HCT116 (cell line): Measurements from ENCODE around the gene HPS1. TPM values are rescaled to one million over a fixed set of nuclear protein-coding genes. Genes with fewer than 3 reads are reported as not detected.
A peak's percentile ranks its signal among the peaks of the same experiment; 100 is the strongest.

ENCODE experiments used
- ATAC-seq: fragments of 200-7000 bp; cut with Tn5 transposase; 2 replicates; pipeline ENCODE4 v1.9.1; 2020; ENCODE audit warnings: mild to moderate bottlenecking, moderate library complexity
- BruUV-seq: library from RNA; stranded (reverse); fragments of 400-500 nt; replicated peaks from 2 replicates; lab custom pipeline; 2021; lab: Mats Ljungman, UMichigan
- CTCF ChIA-PET: fragments of 300-600 bp; sonication (Branson Sonifier 250); formaldehyde crosslinking; loops from one replicate; lab custom pipeline; 2021; ENCODE audit warnings: antibody characterized with exemption; lab: Charles Lee
- POLR2A ChIA-PET: fragments of 300-600, 350-600 bp; sonication (Branson Sonifier 250); formaldehyde crosslinking; loops from one replicate; lab custom pipeline; 2021; ENCODE audit warnings: antibody characterized with exemption; lab: Charles Lee
- RAD21 ChIA-PET, 2 experiments: fragments of 300-600 bp; sonication (Branson Sonifier 250); formaldehyde crosslinking; loops; one replicate each; lab custom pipeline; 2023; ENCODE audit warnings: low total read pairs in 2 of 2; ENCODE audit not compliant: uncharacterized antibody in 2 of 2, unreplicated experiment in 2 of 2, low non-redundant PET in 1 of 2; lab: Charles Lee
- DNase-seq: peaks from one replicate; pipeline ENCODE4 v3.0.0-alpha.2; 2010; ENCODE audit warnings: low read depth, low spot score
- H2AFZ ChIP-seq: fragments of 200-600 bp; shearing (Covaris generic), sonication (generic); 2 replicates; pipeline ENCODE4 v1.6.1; 2017; ENCODE audit warnings: low read depth, mixed run types, mixed read lengths, antibody characterized with exemption, low read length; ENCODE audit not compliant: poor library complexity, severe bottlenecking
- H3K27ac ChIP-seq: 2 replicates; pipeline ENCODE4 v1.5.1; 2012; ENCODE audit warnings: low read depth, low read length
- H3K27me3 ChIP-seq: fragments of 200-600 bp; sonication (generic); 2 replicates; pipeline ENCODE4 v1.6.1; 2016; ENCODE audit warnings: mixed run types, low read length, mixed read lengths; ENCODE audit not compliant: insufficient read depth
- H3K36me3 ChIP-seq, 2 experiments: fragments of 200-500 bp in 1 of 2; fragments of 200-600 bp in 1 of 2; sonication (Bioruptor generic) in 1 of 2; sonication (generic) in 1 of 2; 2 replicates each; pipeline versions ENCODE4 v1.5.1 to v1.6.1; 2014 to 2016; ENCODE audit warnings: low read length in 2 of 2, inconsistent platforms in 1 of 2, mixed read lengths in 1 of 2, mixed run types in 1 of 2; ENCODE audit not compliant: insufficient read depth in 2 of 2, control insufficient read depth in 1 of 2
- H3K4me1 ChIP-seq, 2 experiments: fragments of 200-600 bp in 1 of 2; sonication (generic) in 1 of 2; 2 replicates each; pipeline versions ENCODE4 v1.5.1 to v1.6.1; 2012 to 2017; ENCODE audit warnings: low read length in 2 of 2, inconsistent platforms in 1 of 2, mild to moderate bottlenecking in 1 of 2, mixed read lengths in 1 of 2, mixed run types in 1 of 2, moderate library complexity in 1 of 2; ENCODE audit not compliant: insufficient read depth in 2 of 2, control insufficient read depth in 1 of 2
- H3K4me2 ChIP-seq: fragments of 200-600 bp; sonication (generic); 2 replicates; pipeline ENCODE4 v1.6.1; 2017; ENCODE audit warnings: mixed run types, low read length, mixed read lengths
- H3K4me3 ChIP-seq, 2 experiments: fragments of 200-600 bp in 1 of 2; sonication (generic) in 1 of 2; replicated peaks in 1 of 2; 2 replicates each; pipeline ENCODE4 v1.5.1; 2011 to 2016; ENCODE audit warnings: low read length in 2 of 2, control low read depth in 1 of 2, low read depth in 1 of 2, mild to moderate bottlenecking in 1 of 2, mixed read lengths in 1 of 2, mixed run types in 1 of 2
- H3K79me2 ChIP-seq: fragments of 200-600 bp; sonication (generic); 2 replicates; pipeline ENCODE4 v1.6.1; 2017; ENCODE audit warnings: mild to moderate bottlenecking, mixed run types, low read length, moderate library complexity, mixed read lengths; ENCODE audit not compliant: insufficient read depth
- H3K9ac ChIP-seq: fragments of 200-600 bp; sonication (generic); 2 replicates; pipeline ENCODE4 v1.6.1; 2016; ENCODE audit warnings: low read length, mixed read lengths
- H3K9me2 ChIP-seq: fragments of 200-600 bp; sonication (generic), shearing (Covaris generic); 2 replicates; pipeline ENCODE4 v1.6.1; 2017; ENCODE audit warnings: mixed run types, mild to moderate bottlenecking, moderate library complexity; ENCODE audit not compliant: insufficient read depth
- H3K9me3 ChIP-seq, 2 experiments: fragments of 200-500 bp in 1 of 2; fragments of 200-600 bp in 1 of 2; sonication (Bioruptor generic) in 1 of 2; sonication (generic) in 1 of 2; 2 replicates each; pipeline ENCODE4 v1.6.1; 2014 to 2017; ENCODE audit warnings: low read length in 2 of 2, mixed read lengths in 2 of 2, inconsistent platforms in 1 of 2, low read depth in 1 of 2, mild to moderate bottlenecking in 1 of 2, mixed run types in 1 of 2, moderate library complexity in 1 of 2; ENCODE audit not compliant: control insufficient read depth in 1 of 2, insufficient read depth in 1 of 2
- H4K20me1 ChIP-seq: fragments of 200-600 bp; sonication (generic), shearing (Covaris generic); 2 replicates; pipeline ENCODE4 v1.6.1; 2017; ENCODE audit warnings: mixed run types, mild to moderate bottlenecking, moderate library complexity; ENCODE audit not compliant: insufficient read depth
- CBX3 ChIP-seq: IDR thresholded peaks from 2 replicates; pipeline ENCODE4 v1.6.1; 2012; ENCODE audit warnings: low read depth
- CEBPB ChIP-seq: IDR thresholded peaks from 2 replicates; pipeline ENCODE4 v1.6.1; 2012; ENCODE audit warnings: low read depth
- EGR1 ChIP-seq: IDR thresholded peaks from 2 replicates; pipeline ENCODE4 v1.6.1; 2012; ENCODE audit warnings: low read depth
- ELF1 ChIP-seq: IDR thresholded peaks from 2 replicates; pipeline ENCODE4 v1.6.1; 2012; ENCODE audit warnings: low read depth, borderline replicate concordance
- EZH2phosphoT487 ChIP-seq: fragments of 200-600 bp; IDR thresholded peaks from 2 replicates; pipeline ENCODE4 v1.6.1; 2018; ENCODE audit warnings: antibody characterized with exemption, borderline replicate concordance
- FOSL1 ChIP-seq: IDR thresholded peaks from 2 replicates; pipeline ENCODE4 v1.6.1; 2012; ENCODE audit warnings: low read depth
- POLR2A ChIP-seq: IDR thresholded peaks from 2 replicates; pipeline ENCODE4 v1.7.0; 2011; ENCODE audit warnings: borderline replicate concordance; ENCODE audit not compliant: insufficient read depth, insufficient read length; ENCODE audit errors: extremely low read depth
- SP1 ChIP-seq: IDR thresholded peaks from 2 replicates; pipeline ENCODE4 v1.6.1; 2012; ENCODE audit warnings: low read depth
- SRF ChIP-seq: IDR thresholded peaks from 2 replicates; pipeline ENCODE4 v1.6.1; 2012; ENCODE audit warnings: low read depth
- TCF7L2 ChIP-seq: IDR thresholded peaks from 2 replicates; pipeline ENCODE4 v1.7.0; 2011; ENCODE audit warnings: borderline replicate concordance, inconsistent platforms; ENCODE audit not compliant: insufficient read depth, insufficient read length; ENCODE audit errors: extremely low read depth
- YY1 ChIP-seq: IDR thresholded peaks from 2 replicates; pipeline ENCODE4 v1.6.1; 2011; ENCODE audit warnings: low read length, low read depth, moderate library complexity, mild to moderate bottlenecking; ENCODE audit not compliant: insufficient replicate concordance; ENCODE audit errors: extremely low read depth
- ZFX ChIP-seq: fragments of 450-650 bp; IDR thresholded peaks from 2 replicates; pipeline ENCODE4 v1.6.1; 2017
- ZNF274 ChIP-seq: fragments of 200-500 bp; sonication (Bioruptor generic); IDR thresholded peaks from 2 replicates; pipeline ENCODE4 v1.6.1; 2014; ENCODE audit warnings: mild to moderate bottlenecking, low read depth, low read length, inconsistent platforms
- intact Hi-C: fragments of 100-400 bp; cut with micrococcal nuclease; formaldehyde crosslinking; loops from 2 replicates; pipeline ENCODE4 v1.10.0; 2022
- total RNA-seq: library from RNA; stranded (reverse); gene quantifications from one replicate; pipeline ENCODE4 v1.2.1, GENCODE V29; 2021; ENCODE audit not compliant: unreplicated experiment
- TF ChIP-seq, protein P1 (sequence below): IDR thresholded peaks from 2 replicates; pipeline ENCODE4 v1.6.1; 2012
- TF ChIP-seq, protein P2 (sequence below), 3 experiments: fragments of 200-600 bp in 1 of 3; sonication (generic) in 1 of 3; IDR thresholded peaks in 2 of 3; conservative IDR thresholded peaks in 1 of 3; 2 replicates each; pipeline ENCODE4 v1.5.1; 2012 to 2017; ENCODE audit warnings: low read depth in 2 of 3, low read length in 2 of 3, antibody characterized with exemption in 1 of 3, borderline replicate concordance in 1 of 3, control low read depth in 1 of 3, mild to moderate bottlenecking in 1 of 3, mixed read lengths in 1 of 3, mixed run types in 1 of 3, moderate library complexity in 1 of 3; ENCODE audit not compliant: insufficient read depth in 1 of 3
- TF ChIP-seq, protein P3 (sequence below): IDR thresholded peaks from 2 replicates; pipeline ENCODE4 v1.6.1; 2011; ENCODE audit warnings: mild to moderate bottlenecking, low read length, moderate library complexity; ENCODE audit not compliant: insufficient replicate concordance; ENCODE audit errors: extremely low read depth
- TF ChIP-seq, protein P4 (sequence below): IDR thresholded peaks from 2 replicates; pipeline ENCODE4 v1.6.1; 2012

HPS1 gene
- total RNA-seq, 1 experiment from 2014 or later, result 64.3 TPM

DNA sequence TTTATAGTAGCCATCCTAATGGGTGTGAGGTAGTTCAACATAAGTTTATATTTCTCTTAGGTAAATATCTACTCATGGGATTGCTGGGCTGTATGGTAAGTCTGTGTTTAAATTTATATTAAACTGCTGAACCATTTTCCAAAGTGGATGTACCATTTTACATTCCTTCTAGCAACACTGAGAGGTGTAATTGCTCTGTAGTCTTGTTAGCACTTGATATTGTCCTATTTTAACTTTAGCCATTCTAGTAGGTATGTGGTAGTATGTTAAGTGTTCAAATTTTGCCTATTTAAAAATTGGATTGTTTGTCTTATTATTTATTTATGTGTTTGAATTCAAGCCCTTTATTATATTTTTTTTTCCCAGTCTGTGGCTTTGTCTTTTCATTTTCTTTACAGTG is 2.6 kb upstream of the HPS1 start:
- intact Hi-C loops, result no loop called here
- Histone ChIP-seq H3K9ac (no peak overlapping the region), H3K27ac (no peak overlapping the region), H3K27me3 (no peaks in the 10 kb centered on the region), H3K79me2 (peaks cover 23% of the 10 kb centered on the region), H3K9me2 (no peaks in the 10 kb centered on the region), H3K36me3 (peaks cover 7 to 9% of the 10 kb centered on the region in 2 experiments; a peak in 3 of 4 replicates), H3K9me3 (no peaks in the 10 kb centered on the region), H3K4me2 (no peak overlapping the region), H3K4me1 (peaks cover 6 to 23% of the 10 kb centered on the region in 2 experiments; a peak in 3 of 4 replicates), H3K4me3 (no peak overlapping the region), H2AFZ (no peak overlapping the region), H4K20me1 (no peaks in the 10 kb centered on the region)
- TF ChIP-seq, protein P1, sequence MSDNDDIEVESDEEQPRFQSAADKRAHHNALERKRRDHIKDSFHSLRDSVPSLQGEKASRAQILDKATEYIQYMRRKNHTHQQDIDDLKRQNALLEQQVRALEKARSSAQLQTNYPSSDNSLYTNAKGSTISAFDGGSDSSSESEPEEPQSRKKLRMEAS, result no peak
- DNase-seq (no peak), ATAC-seq (no peak)
- no TSS peak for BruUV-seq
- ChIA-PET RAD21 (no interaction called here), CTCF (no interaction called here), POLR2A (no interaction called here)

DNA sequence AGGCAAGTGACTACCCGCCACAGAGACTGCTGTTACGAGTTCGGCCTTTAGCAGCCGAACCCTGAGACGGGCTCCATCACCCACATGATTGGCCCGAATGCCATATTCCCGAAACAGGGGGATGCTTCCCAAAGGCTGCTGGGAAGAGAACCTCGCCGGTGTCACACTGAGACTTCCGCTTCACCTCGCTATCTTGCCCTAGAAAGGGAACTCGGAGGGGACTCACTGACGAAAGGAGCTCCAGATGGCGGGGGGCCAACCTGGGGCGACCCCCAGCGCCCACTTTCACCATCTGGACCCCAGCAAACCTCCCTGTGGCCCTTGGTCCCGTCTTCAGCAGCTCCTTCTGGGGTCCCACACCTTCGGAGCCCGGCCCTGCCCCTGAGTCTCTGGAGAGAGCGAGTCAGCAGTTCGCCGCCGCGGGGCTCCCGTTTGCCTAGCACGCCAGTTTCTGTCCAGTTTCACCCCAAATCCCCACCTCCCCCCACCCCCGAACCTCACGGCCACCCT is 529 bp downstream of the HPS1 start:
- Histone ChIP-seq H3K27me3 (no peaks in the 10 kb centered on the region), H4K20me1 (0 out of 2 replicates have a peak, but pooled peaks cover 3% of the 10 kb centered on the region), H3K79me2 (peaks cover 28% of the 10 kb centered on the region), H3K4me2 (peak overlapping the region; percentile 88), H3K4me1 (peaks cover 6 to 23% of the 10 kb centered on the region in 2 experiments; a peak in 3 of 4 replicates), H3K27ac (peak overlapping the region; percentile 49), H3K4me3 (peak overlapping the region; percentile 87 to 88), H2AFZ (no peak overlapping the region), H3K36me3 (peaks cover 28 to 34% of the 10 kb centered on the region in 2 experiments; a peak in 3 of 4 replicates), H3K9me2 (no peaks in the 10 kb centered on the region), H3K9ac (peak overlapping the region; percentile 86), H3K9me3 (no peaks in the 10 kb centered on the region)
- TF ChIP-seq POLR2A (no peak), TCF7L2 (no peak), CBX3 (no peak), FOSL1 (no peak), ZNF274 (no peak), SP1 (no peak), ELF1 (no peak), YY1 (no peak), CEBPB (no peak), EZH2phosphoT487 (no peak), ZFX (no peak), EGR1 (no peak), SRF (no peak)
- TF ChIP-seq, protein P2, sequence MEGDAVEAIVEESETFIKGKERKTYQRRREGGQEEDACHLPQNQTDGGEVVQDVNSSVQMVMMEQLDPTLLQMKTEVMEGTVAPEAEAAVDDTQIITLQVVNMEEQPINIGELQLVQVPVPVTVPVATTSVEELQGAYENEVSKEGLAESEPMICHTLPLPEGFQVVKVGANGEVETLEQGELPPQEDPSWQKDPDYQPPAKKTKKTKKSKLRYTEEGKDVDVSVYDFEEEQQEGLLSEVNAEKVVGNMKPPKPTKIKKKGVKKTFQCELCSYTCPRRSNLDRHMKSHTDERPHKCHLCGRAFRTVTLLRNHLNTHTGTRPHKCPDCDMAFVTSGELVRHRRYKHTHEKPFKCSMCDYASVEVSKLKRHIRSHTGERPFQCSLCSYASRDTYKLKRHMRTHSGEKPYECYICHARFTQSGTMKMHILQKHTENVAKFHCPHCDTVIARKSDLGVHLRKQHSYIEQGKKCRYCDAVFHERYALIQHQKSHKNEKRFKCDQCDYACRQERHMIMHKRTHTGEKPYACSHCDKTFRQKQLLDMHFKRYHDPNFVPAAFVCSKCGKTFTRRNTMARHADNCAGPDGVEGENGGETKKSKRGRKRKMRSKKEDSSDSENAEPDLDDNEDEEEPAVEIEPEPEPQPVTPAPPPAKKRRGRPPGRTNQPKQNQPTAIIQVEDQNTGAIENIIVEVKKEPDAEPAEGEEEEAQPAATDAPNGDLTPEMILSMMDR (IDR thresholded peaks at IDR 0.05 in 2 of 3, conservative IDR thresholded peaks at IDR 0.05 in 1 of 3; ENCODE audit: borderline replicate concordance in 1 of 3, insufficient read depth in 1 of 3, low read depth in 2 of 3, low read length in 2 of 3), result no peak
- TF ChIP-seq, protein P3, sequence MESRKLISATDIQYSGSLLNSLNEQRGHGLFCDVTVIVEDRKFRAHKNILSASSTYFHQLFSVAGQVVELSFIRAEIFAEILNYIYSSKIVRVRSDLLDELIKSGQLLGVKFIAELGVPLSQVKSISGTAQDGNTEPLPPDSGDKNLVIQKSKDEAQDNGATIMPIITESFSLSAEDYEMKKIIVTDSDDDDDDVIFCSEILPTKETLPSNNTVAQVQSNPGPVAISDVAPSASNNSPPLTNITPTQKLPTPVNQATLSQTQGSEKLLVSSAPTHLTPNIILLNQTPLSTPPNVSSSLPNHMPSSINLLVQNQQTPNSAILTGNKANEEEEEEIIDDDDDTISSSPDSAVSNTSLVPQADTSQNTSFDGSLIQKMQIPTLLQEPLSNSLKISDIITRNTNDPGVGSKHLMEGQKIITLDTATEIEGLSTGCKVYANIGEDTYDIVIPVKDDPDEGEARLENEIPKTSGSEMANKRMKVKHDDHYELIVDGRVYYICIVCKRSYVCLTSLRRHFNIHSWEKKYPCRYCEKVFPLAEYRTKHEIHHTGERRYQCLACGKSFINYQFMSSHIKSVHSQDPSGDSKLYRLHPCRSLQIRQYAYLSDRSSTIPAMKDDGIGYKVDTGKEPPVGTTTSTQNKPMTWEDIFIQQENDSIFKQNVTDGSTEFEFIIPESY, result no peak
- TF ChIP-seq, protein P4, sequence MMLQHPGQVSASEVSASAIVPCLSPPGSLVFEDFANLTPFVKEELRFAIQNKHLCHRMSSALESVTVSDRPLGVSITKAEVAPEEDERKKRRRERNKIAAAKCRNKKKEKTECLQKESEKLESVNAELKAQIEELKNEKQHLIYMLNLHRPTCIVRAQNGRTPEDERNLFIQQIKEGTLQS, result no peak
- DNase-seq (no peak), ATAC-seq (peak; percentile 74)
- BruUV-seq, result TSS peak; percentile 51
- POLR2A ChIA-PET, result interaction anchor here (1.2 to 1.4 kb wide), 2 partner anchors 15 to 21 kb away, joined by 4 to 5 read pairs; no protein-coding TSS in a partner anchor
- intact Hi-C loops, result no loop called here
- CTCF ChIA-PET, result no interaction called here
- RAD21 ChIA-PET, result no interaction called here
